OCI-LY7 (cell line): Measurements from ENCODE around the gene PFKFB2.

Source experiments
- EZH2phosphoT487 ChIP-seq: fragments of 200-600 bp; sonication (generic); IDR thresholded peaks from 2 replicates; pipeline ENCODE4 v1.6.1; 2018; ENCODE audit warnings: low read depth, borderline replicate concordance, mild to moderate bottlenecking, mixed run types, antibody characterized with exemption, low read length, moderate library complexity, mixed read lengths
- TF ChIP-seq, protein P1 (sequence below): fragments of 200-600 bp; sonication (generic); conservative IDR thresholded peaks from 2 replicates; pipeline ENCODE4 v1.5.1; 2014; ENCODE audit warnings: mild to moderate bottlenecking, antibody characterized with exemption, low read length, moderate library complexity, mixed read lengths

DNA sequence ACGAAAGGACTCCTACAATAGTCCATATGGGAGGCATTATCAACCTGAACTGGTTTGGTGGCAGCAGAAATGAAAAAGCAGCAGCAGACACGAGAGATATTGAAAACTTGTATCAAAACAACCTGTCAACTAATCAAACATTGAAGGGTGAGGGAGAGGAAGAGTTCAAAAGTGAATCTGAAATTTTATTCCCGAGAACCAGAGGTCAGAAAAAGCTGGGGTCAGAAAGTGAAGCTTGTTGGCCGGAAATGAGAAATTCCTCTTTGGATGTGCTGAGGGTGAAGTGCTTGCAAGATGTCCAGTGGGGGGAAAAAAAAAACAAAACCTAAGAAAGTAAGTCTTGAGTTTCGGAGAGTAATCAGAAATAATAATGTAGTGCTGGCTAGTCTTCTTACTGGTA, 49.1 kb downstream of the PFKFB2 start:
- TF ChIP-seq, protein P1, sequence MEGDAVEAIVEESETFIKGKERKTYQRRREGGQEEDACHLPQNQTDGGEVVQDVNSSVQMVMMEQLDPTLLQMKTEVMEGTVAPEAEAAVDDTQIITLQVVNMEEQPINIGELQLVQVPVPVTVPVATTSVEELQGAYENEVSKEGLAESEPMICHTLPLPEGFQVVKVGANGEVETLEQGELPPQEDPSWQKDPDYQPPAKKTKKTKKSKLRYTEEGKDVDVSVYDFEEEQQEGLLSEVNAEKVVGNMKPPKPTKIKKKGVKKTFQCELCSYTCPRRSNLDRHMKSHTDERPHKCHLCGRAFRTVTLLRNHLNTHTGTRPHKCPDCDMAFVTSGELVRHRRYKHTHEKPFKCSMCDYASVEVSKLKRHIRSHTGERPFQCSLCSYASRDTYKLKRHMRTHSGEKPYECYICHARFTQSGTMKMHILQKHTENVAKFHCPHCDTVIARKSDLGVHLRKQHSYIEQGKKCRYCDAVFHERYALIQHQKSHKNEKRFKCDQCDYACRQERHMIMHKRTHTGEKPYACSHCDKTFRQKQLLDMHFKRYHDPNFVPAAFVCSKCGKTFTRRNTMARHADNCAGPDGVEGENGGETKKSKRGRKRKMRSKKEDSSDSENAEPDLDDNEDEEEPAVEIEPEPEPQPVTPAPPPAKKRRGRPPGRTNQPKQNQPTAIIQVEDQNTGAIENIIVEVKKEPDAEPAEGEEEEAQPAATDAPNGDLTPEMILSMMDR: no peak
- TF ChIP-seq EZH2phosphoT487: no peak
